Stomach smooth muscle (tissue), 2 donors: ENCODE results near the gene SLC9A7.
"Not testable (repeated sequence)": the region's sequence is repeated elsewhere in the genome, so short reads cannot be mapped to it uniquely, and the experiment has no call there.

ENCODE experiments used
- H3K27ac ChIP-seq: one replicate; pipeline ENCODE4 v1.7.0; 2013; ENCODE audit warnings: mild to moderate bottlenecking, low read length, inconsistent platforms
- H3K27me3 ChIP-seq, 2 donors: one replicate each; pipeline ENCODE4 v1.7.0; 2013; ENCODE audit warnings: low read length in 2 of 2; ENCODE audit not compliant: insufficient read depth in 2 of 2, control insufficient read depth in 1 of 2
- H3K36me3 ChIP-seq, 2 donors: one replicate each; pipeline ENCODE4 v1.7.0; 2013; ENCODE audit warnings: low read length in 2 of 2; ENCODE audit not compliant: control insufficient read depth in 2 of 2, insufficient read depth in 2 of 2
- H3K4me1 ChIP-seq: one replicate; pipeline ENCODE4 v1.7.0; 2013; ENCODE audit warnings: low read length; ENCODE audit not compliant: control insufficient read depth, insufficient read depth
- H3K4me3 ChIP-seq, 2 donors: one replicate each; pipeline ENCODE4 v1.7.0; 2013; ENCODE audit warnings: low read length in 2 of 2
- H3K9ac ChIP-seq, 2 donors: one replicate each; pipeline ENCODE4 v1.7.0; 2013; ENCODE audit warnings: low read length in 2 of 2, mild to moderate bottlenecking in 1 of 2
- H3K9me3 ChIP-seq, 2 donors: one replicate each; pipeline ENCODE4 v1.7.0; 2013; ENCODE audit warnings: low read length in 2 of 2; ENCODE audit not compliant: control insufficient read depth in 2 of 2
- donor health status: healthy.
- donor health status: Pancreatic carcinoma.

SLC9A7 gene

DNA sequence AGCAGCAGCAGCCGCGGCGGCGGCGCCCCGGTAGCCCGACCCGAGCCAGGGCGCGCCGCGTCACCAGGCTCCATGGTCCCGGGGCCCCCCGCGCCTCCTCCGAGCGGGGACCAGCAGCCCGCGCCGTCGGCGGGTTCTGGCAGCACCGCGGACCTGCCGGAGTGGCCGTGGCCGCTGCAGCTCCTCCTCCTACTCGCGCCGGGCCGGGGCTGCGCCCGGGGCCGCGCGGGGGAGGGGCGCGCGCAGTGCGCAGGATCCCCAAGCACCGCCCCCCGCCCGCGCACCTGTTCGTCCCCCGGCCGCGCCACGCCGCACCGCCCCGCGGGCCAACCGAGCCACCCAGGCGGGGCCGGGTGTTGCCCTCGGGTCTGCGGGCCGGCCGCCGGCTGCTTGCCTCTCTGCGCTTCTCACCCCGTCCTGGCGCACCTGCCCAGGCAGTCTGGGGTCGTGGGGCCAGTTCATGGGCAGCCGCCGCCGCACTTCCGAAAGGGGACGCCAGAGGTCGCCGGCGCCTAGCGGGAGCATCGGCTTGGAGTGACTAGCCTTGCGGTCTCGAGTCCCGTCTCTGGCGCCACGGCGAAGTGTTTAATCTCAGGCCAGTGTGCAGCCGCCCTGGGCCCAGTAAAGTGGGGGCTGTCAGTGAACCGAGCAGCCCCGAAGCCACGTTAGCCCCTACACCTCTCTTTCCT lies at the start of gene SLC9A7:
Gene SLC9A7, minus strand, starts transcription at position 163 of the 689 bp plus-strand sequence. Its CDS starts 89 bp downstream, at position 74.
- Histone ChIP-seq H3K27me3 (peaks cover 0 to 2% of the 10 kb centered on the region in 2 donors), H3K9ac (peak within 1 kb of the TSS in 1 of 2 donors; percentile 37), H3K27ac (no peak within 1 kb of the TSS)

GRCh38 chrX:46805270-46805669 lies 46.4 kb upstream of the SLC9A7 start:
- Histone ChIP-seq H3K9ac (no peak overlapping the region), H3K4me1 (no peaks in the 10 kb centered on the region), H3K4me3 (no peak overlapping the region), H3K27me3 (peaks cover 0 to 4% of the 10 kb centered on the region in 2 donors), H3K27ac (no peak overlapping the region), H3K9me3 (peaks cover 0 to 3% of the 10 kb centered on the region in 2 donors), H3K36me3 (no peaks in the 10 kb centered on the region)

More for the DNA sequence above, at the start of gene SLC9A7:
- Histone ChIP-seq H3K4me3 (peak within 1 kb of the TSS; percentile 52 to 70), H3K9me3 (no peaks in the 10 kb centered on the region), H3K36me3 (no peaks in the 10 kb centered on the region), H3K4me1 (peaks cover 7% of the 10 kb centered on the region)

GRCh38 chrX:46803140-46803539 lies 44.2 kb upstream of the SLC9A7 start:
- H3K27ac ChIP-seq = no peak overlapping the region
- H3K36me3 ChIP-seq = no peaks in the 10 kb centered on the region
- H3K9me3 ChIP-seq = peaks cover 0 to 3% of the 10 kb centered on the region in 2 donors
- H3K27me3 ChIP-seq = peaks cover 0 to 4% of the 10 kb centered on the region in 2 donors
- no peaks in the 10 kb centered on the region for H3K4me1 ChIP-seq
- H3K4me3 ChIP-seq = no peak overlapping the region
- no peak overlapping the region for H3K9ac ChIP-seq

DNA sequence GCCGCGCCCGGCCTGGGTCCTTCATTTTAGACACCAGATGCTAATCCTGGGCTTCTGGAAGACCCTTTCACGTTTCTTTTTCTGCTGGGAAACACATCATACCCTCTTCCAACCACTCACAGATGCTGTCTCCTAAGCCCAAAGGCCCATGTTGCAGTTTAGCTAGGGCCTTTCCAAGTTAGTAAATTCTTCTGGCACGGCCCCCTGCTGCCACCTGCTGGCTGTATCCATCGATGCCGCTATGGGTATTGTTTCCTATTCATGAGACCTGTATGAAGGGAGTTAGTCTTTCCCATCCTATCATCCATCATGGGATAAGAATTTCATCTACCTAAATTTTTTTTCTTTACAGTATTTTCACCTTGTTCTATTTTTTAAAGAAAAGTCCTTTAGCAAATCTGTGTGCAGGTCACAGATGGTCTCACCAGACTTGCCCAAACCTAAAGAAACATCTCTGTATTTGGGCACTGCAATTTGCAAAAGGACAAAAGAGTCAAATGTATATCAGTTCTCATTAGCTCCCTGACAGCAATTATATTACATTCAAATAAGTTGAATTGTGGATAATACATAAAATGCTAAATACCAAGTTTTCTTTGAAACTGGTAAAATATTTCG lies 37.8 kb upstream of the SLC9A7 start:
- no peaks in the 10 kb centered on the region for H3K4me1 ChIP-seq
- no peaks in the 10 kb centered on the region for H3K36me3 ChIP-seq
- no peaks in the 10 kb centered on the region for H3K9me3 ChIP-seq
- no peaks in the 10 kb centered on the region for H3K27me3 ChIP-seq
- H3K9ac ChIP-seq = no peak overlapping the region
- H3K4me3 ChIP-seq = no peak overlapping the region
- H3K27ac ChIP-seq = no peak overlapping the region

GRCh38 chrX:46793386-46794143 lies 34.6 kb upstream of the SLC9A7 start:
- Histone ChIP-seq H3K4me1 (no peaks in the 10 kb centered on the region), H3K9me3 (no peaks in the 10 kb centered on the region), H3K9ac (no peak overlapping the region), H3K27ac (no peak overlapping the region), H3K4me3 (no peak overlapping the region), H3K27me3 (peaks cover 0 to 5% of the 10 kb centered on the region in 2 donors), H3K36me3 (no peaks in the 10 kb centered on the region)

DNA sequence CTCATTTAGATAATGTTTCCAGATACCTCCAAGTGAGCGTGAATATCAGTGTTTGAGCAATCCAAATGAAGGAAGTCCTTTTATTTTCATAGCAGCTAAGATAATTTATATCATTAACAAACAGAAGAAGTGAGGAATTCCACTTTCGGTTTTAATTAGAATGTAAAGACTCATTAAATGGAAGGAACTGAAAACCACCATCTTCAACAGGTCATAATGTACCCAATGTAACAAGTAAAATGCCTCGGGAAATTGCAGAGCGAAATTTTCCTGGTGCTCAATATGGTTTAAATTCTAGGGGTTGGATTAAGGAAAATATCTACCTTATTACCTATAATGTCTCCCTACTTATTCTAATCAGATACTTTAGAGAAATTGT lies 33.9 kb upstream of the SLC9A7 start:
- Histone ChIP-seq H3K27ac (no peak overlapping the region), H3K9me3 (no peaks in the 10 kb centered on the region), H3K4me1 (no peaks in the 10 kb centered on the region), H3K27me3 (peaks cover 0 to 6% of the 10 kb centered on the region in 2 donors), H3K9ac (no peak overlapping the region), H3K36me3 (no peaks in the 10 kb centered on the region), H3K4me3 (no peak overlapping the region)

DNA sequence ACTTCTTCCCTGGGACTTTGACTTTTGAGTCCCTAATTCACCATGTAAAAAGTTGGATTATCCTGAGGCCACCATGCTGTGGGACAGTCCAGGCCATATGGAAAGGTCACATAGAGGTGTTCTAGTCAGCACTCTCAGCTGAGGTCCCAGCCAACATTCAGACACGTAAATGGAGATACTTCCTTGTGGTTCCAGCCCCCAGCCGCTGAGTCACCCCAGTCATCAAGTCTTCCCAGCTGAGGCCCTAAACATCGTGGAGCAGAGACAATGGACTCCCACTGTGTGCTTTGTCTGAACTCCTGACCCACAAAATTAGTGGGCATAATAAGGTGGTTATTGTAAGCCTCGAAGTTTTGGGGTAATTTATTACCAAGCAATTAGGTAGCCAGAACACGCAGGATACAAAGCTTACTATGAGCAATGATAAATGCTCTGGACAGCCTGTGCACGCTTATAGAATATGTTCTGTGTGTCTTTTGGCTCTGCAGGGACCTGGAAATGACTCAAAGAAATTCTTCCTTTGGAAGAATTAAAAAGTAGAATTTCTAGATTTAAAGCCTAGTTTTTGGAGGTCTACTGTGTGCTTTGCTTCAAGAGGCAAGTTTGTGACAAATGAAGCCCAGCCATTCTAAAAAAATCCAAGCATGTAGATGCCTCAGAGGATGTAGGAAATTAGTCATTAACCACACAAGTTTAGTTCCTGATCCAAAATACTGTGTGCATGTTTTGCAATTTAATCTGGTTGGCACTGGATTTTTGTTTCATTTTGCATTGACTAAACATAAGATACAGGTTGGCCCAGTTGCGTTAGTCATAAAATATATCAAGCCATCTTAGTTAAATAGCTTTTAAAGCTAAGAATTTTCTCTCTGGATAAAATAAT lies 33.2 kb upstream of the SLC9A7 start:
- Histone ChIP-seq H3K36me3 (no peaks in the 10 kb centered on the region), H3K27me3 (peaks cover 0 to 7% of the 10 kb centered on the region in 2 donors), H3K4me3 (no peak overlapping the region), H3K4me1 (no peaks in the 10 kb centered on the region), H3K9me3 (no peaks in the 10 kb centered on the region), H3K27ac (no peak overlapping the region), H3K9ac (no peak overlapping the region)

DNA sequence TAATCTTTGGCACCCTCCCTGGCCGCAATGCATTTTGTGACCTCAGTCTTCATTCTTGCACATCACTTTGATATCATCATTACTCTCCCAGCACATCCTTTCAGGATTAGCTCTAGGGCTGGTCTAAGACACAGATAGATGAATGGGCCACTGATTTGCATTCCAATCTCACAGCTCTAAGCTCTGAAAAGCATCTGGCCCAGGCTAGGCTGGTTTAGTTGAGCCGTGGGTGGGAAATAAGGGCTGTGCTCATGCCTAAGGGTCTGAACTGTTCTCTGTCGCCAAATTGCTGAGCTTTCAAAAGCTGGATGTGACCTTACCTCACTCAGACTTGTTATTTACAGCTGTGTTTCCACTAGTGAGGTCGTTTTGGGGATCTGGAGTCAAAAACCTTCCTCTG lies 30.0 kb upstream of the SLC9A7 start:
- Histone ChIP-seq H3K4me1 (no peaks in the 10 kb centered on the region), H3K36me3 (no peaks in the 10 kb centered on the region), H3K4me3 (no peak overlapping the region), H3K9me3 (no peaks in the 10 kb centered on the region), H3K9ac (no peak overlapping the region), H3K27me3 (peaks cover 0 to 7% of the 10 kb centered on the region in 2 donors), H3K27ac (no peak overlapping the region)

DNA sequence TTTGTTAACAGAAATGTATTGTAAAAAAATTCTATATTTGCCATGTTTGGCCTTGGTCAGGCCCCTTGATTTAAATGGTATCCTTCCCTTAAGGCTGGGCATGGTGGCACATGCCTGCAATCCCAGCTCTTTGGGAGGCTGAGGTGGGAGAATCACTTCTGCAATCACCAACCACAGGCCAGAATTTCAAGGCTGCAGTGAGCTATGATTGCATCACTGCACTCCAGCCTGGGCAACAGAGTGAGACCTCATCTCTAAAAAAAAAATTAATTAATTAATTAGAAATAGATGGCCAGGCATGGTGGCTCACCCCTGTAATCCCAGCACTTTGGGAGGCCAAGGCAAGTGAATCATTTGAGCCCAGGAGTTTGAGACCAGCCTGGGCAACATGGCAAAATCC lies 25.5 kb upstream of the SLC9A7 start:
- not testable (repeated sequence) for H3K27ac ChIP-seq, H3K27me3 ChIP-seq, H3K4me3 ChIP-seq, H3K9ac ChIP-seq, H3K9me3 ChIP-seq, H3K4me1 ChIP-seq, H3K36me3 ChIP-seq

- Histone ChIP-seq H3K9me3 (no peaks in the 10 kb centered on the region), H3K4me1 (no peaks in the 10 kb centered on the region), H3K4me3 (no peak overlapping the region), H3K27ac (no peak overlapping the region), H3K36me3 (no peaks in the 10 kb centered on the region), H3K9ac (no peak overlapping the region), H3K27me3 (no peaks in the 10 kb centered on the region)
These were observed 23.1 kb upstream of the SLC9A7 start for GRCh38 chrX:46782034-46782433.
